PC-3 (cell line): ENCODE measurements around the gene INSM1. TPM values are rescaled to one million over a fixed set of nuclear protein-coding genes. Genes with fewer than 3 reads are reported as not detected.
A peak's percentile ranks its signal among the peaks of the same experiment; 100 is the strongest.

Source experiments
- ATAC-seq: fragments of 200-7000 bp; cut with Tn5 transposase; 2 replicates; pipeline ENCODE4 v1.9.1; 2020; ENCODE audit warnings: mild to moderate bottlenecking, moderate library complexity
- BruUV-seq: library from RNA; stranded (reverse); fragments of 400-500 nt; replicated peaks from 2 replicates; lab custom pipeline; 2021; lab: Mats Ljungman, UMichigan
- CTCF ChIA-PET: fragments of 300-600 bp; sonication (Branson Sonifier 250); formaldehyde crosslinking; loops from one replicate; lab custom pipeline; 2022; ENCODE audit warnings: antibody characterized with exemption; lab: Charles Lee
- POLR2A ChIA-PET: fragments of 300-600 bp; sonication (Branson Sonifier 250); formaldehyde crosslinking; loops from one replicate; lab custom pipeline; 2022; ENCODE audit warnings: antibody characterized with exemption; ENCODE audit not compliant: unreplicated experiment; lab: Charles Lee
- DNase-seq: peaks from one replicate; pipeline ENCODE4 v3.0.0-alpha.2; 2015
- H2AFZ ChIP-seq: fragments of 300-600 bp; sonication (generic); 2 replicates; pipeline ENCODE4 v1.6.0; 2016; ENCODE audit warnings: antibody characterized with exemption, low read length
- H3F3A ChIP-seq: fragments of 300-600 bp; sonication (generic); one replicate; pipeline ENCODE4 v1.6.0; 2017; ENCODE audit warnings: antibody characterized with exemption, low read length, control low read depth, mild to moderate bottlenecking; ENCODE audit not compliant: unreplicated experiment
- H3K27ac ChIP-seq: fragments of 300-600 bp; sonication (generic); 2 replicates; pipeline ENCODE4 v1.5.1; 2016; ENCODE audit warnings: mild to moderate bottlenecking, low read length
- H3K27me3 ChIP-seq: fragments of 300-600 bp; sonication (generic); 2 replicates; pipeline ENCODE4 v1.6.1; 2016; ENCODE audit warnings: low read length, mixed read lengths
- H3K36me3 ChIP-seq: fragments of 300-600 bp; sonication (generic); 2 replicates; pipeline ENCODE4 v1.6.1; 2016; ENCODE audit warnings: low read depth, mixed run types, low read length, mixed read lengths
- H3K4me1 ChIP-seq: fragments of 300-600 bp; sonication (generic); 2 replicates; pipeline ENCODE4 v1.5.1; 2016; ENCODE audit warnings: low read length; ENCODE audit not compliant: insufficient read depth
- H3K4me2 ChIP-seq: fragments of 300-600 bp; sonication (generic); 2 replicates; pipeline ENCODE4 v1.6.0; 2016; ENCODE audit warnings: low read length
- H3K4me3 ChIP-seq: fragments of 300-600 bp; sonication (generic); 2 replicates; pipeline ENCODE4 v1.5.1; 2016; ENCODE audit warnings: mild to moderate bottlenecking, low read length, mixed read lengths
- H3K79me2 ChIP-seq: fragments of 300-600 bp; sonication (generic); 2 replicates; pipeline ENCODE4 v1.6.1; 2017; ENCODE audit warnings: low read length, mixed read lengths
- H3K9ac ChIP-seq: fragments of 300-600 bp; sonication (generic); 2 replicates; pipeline ENCODE4 v1.6.0; 2016; ENCODE audit warnings: mild to moderate bottlenecking, low read length
- H3K9me2 ChIP-seq: fragments of 300-600 bp; sonication (generic); replicated peaks from 2 replicates; pipeline ENCODE4 v1.6.1; 2016; ENCODE audit warnings: mixed run types, low read length, mixed read lengths
- H3K9me3 ChIP-seq: fragments of 300-600 bp; sonication (generic); 2 replicates; pipeline ENCODE4 v1.6.1; 2016; ENCODE audit warnings: low read length, mixed read lengths
- H4K20me1 ChIP-seq: fragments of 300-600 bp; sonication (generic); 2 replicates; pipeline ENCODE4 v1.6.1; 2016; ENCODE audit warnings: low read length, mixed read lengths
- EZH2 ChIP-seq: fragments of 300-600 bp; sonication (generic); IDR thresholded peaks from one replicate; pipeline ENCODE4 v1.6.1; 2017; ENCODE audit warnings: antibody characterized with exemption, mild to moderate bottlenecking, low read length; ENCODE audit not compliant: unreplicated experiment
- EZH2phosphoT487 ChIP-seq: fragments of 300-600 bp; sonication (generic); IDR thresholded peaks from 2 replicates; pipeline ENCODE4 v1.6.1; 2018; ENCODE audit warnings: mild to moderate bottlenecking, antibody characterized with exemption, low read length, borderline replicate concordance
- intact Hi-C: fragments of 100-400 bp; cut with micrococcal nuclease; formaldehyde crosslinking; loops from 2 replicates; pipeline ENCODE4 v1.9.0; 2023
- total RNA-seq: library from RNA; depleted of rRNA; stranded (reverse); fragments of >200 nt; gene quantifications from 2 replicates; pipeline ENCODE4 v1.2.3, GENCODE V29; 2014
- TF ChIP-seq, protein P1 (sequence below): fragments of 300-600 bp; sonication (generic); conservative IDR thresholded peaks from 2 replicates; pipeline ENCODE4 v1.5.1; 2017; ENCODE audit warnings: antibody characterized with exemption, low read depth, mild to moderate bottlenecking, low read length

Gene INSM1
- total RNA-seq, 1 experiment from 2014 or later: 0.04 TPM

DNA sequence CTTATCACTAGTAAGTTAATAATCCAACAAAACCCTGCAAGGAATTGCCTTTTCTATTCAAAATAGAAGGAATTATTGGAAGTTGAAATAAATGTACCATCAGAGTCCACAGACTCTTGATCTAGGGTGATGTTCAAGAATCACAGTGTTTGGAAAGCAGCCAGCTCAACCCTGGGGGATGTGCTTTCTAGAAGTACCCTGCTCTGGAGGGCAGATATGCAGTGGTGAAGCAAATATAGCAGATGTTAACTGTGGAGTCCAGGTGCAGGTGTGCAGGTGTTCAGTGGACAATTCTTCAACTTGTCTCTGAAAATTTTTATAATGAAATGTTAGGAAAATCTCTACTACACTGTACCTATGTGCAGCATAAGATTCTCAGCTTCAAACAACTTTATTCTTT is 9.1 kb upstream of the INSM1 start:
- TF ChIP-seq, protein P1, sequence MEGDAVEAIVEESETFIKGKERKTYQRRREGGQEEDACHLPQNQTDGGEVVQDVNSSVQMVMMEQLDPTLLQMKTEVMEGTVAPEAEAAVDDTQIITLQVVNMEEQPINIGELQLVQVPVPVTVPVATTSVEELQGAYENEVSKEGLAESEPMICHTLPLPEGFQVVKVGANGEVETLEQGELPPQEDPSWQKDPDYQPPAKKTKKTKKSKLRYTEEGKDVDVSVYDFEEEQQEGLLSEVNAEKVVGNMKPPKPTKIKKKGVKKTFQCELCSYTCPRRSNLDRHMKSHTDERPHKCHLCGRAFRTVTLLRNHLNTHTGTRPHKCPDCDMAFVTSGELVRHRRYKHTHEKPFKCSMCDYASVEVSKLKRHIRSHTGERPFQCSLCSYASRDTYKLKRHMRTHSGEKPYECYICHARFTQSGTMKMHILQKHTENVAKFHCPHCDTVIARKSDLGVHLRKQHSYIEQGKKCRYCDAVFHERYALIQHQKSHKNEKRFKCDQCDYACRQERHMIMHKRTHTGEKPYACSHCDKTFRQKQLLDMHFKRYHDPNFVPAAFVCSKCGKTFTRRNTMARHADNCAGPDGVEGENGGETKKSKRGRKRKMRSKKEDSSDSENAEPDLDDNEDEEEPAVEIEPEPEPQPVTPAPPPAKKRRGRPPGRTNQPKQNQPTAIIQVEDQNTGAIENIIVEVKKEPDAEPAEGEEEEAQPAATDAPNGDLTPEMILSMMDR: no peak
- TF ChIP-seq EZH2phosphoT487 (no peak), EZH2 (no peak)
- no TSS peak for BruUV-seq
- Histone ChIP-seq H3K36me3 (no peaks in the 10 kb centered on the region), H2AFZ (no peak overlapping the region), H3K79me2 (no peaks in the 10 kb centered on the region), H3K9me3 (no peaks in the 10 kb centered on the region), H3K4me1 (peaks cover 5% of the 10 kb centered on the region; the same call in 1 of the 2 replicates), H3K4me2 (no peak overlapping the region), H3K27me3 (peaks cover 28% of the 10 kb centered on the region), H4K20me1 (no peaks in the 10 kb centered on the region), H3F3A (no peaks in the 10 kb centered on the region), H3K9ac (no peak overlapping the region), H3K4me3 (no peak overlapping the region), H3K9me2 (no peaks in the 10 kb centered on the region), H3K27ac (no peak overlapping the region)
- ChIA-PET POLR2A (no interaction called here), CTCF (interaction anchor here (0.9 to 1.7 kb wide), 2 partner anchors 10 to 235 kb away, joined by 4 to 10 read pairs; no protein-coding TSS in a partner anchor)
- DNase-seq (no peak), ATAC-seq (no peak)
- intact Hi-C loops: no loop called here

DNA sequence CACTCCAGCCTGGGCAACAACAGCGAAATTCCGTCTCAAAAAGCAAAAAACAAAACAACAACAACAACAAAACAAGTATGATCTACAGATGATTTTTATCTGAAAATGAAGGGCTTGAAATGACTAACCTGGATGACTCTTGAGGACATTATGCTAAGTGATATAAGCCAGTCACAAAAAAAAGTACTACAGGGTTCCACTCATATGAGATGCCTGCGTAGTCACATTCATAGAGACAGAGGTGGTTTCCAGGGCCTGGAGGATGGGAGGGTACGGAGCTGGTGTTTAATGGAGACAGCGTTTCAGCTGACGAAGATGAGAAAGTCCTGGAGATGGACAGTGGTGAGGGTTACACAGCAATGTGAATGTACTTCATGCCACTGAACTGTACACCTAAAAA is 8.3 kb upstream of the INSM1 start:
- DNase-seq (no peak), ATAC-seq (no peak)
- no peaks in the 10 kb centered on the region for H4K20me1 ChIP-seq
- no peak overlapping the region for H3K9ac ChIP-seq
- H3K36me3 ChIP-seq: no peaks in the 10 kb centered on the region
- H2AFZ ChIP-seq: no peak overlapping the region
- H3F3A ChIP-seq: no peaks in the 10 kb centered on the region
- no TSS peak for BruUV-seq
- H3K27me3 ChIP-seq: peaks cover 37% of the 10 kb centered on the region
- no peak overlapping the region for H3K4me2 ChIP-seq
- ChIA-PET POLR2A (no interaction called here), CTCF (interaction anchor here (0.6 to 1.7 kb wide), 2 partner anchors 48 to 235 kb away, joined by 3 to 10 read pairs; no protein-coding TSS in a partner anchor)
- no peak overlapping the region for H3K27ac ChIP-seq
- peaks cover 5% of the 10 kb centered on the region; the same call in 1 of the 2 replicates for H3K4me1 ChIP-seq
- TF ChIP-seq, protein P1: no peak
- TF ChIP-seq EZH2phosphoT487 (no peak), EZH2 (no peak)
- no peaks in the 10 kb centered on the region for H3K9me3 ChIP-seq
- H3K4me3 ChIP-seq: no peak overlapping the region
- no peaks in the 10 kb centered on the region for H3K9me2 ChIP-seq
- H3K79me2 ChIP-seq: no peaks in the 10 kb centered on the region
- intact Hi-C loops: loop anchor here (1.0 to 5.0 kb wide), 5 partner anchors 49 to 275 kb away; no protein-coding TSS in a partner anchor

DNA sequence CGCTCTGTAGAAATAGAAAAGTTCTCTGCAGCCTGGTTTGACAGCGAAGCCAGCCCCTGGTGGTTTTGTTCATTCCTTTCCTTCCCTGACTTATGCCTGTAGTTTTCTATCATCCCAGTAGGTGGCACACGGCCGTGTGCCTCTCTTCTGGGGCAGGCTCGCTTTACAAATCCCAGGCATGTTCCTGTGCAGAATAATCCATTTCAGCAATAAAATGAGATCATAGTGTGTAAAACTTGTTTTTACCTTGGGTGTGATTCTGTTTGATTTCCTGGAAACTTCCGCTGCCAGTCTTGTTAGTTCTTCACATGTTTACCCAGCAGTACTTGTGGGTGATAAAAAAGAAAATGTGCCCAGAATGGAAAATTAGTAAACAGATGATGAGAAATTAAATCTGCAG is 7.4 kb upstream of the INSM1 start:
- peaks cover 45% of the 10 kb centered on the region for H3K27me3 ChIP-seq
- no peak for TF ChIP-seq EZH2
- TF ChIP-seq, protein P1: peak; percentile 95

More for the DNA sequence above, 7.4 kb upstream of the INSM1 start:
- intact Hi-C loops: loop anchor here (1.0 to 5.0 kb wide), 5 partner anchors 48 to 276 kb away; no protein-coding TSS in a partner anchor
- Histone ChIP-seq H4K20me1 (no peaks in the 10 kb centered on the region), H3K36me3 (no peaks in the 10 kb centered on the region), H3K9me2 (no peaks in the 10 kb centered on the region), H3K9me3 (no peaks in the 10 kb centered on the region), H3K9ac (no peak overlapping the region), H2AFZ (peak overlapping the region; percentile 45; the same call in 1 of the 2 replicates), H3F3A (no peaks in the 10 kb centered on the region), H3K79me2 (no peaks in the 10 kb centered on the region), H3K27ac (no peak overlapping the region), H3K4me1 (peaks cover 5% of the 10 kb centered on the region; the same call in 1 of the 2 replicates), H3K4me2 (peak overlapping the region; percentile 55), H3K4me3 (no peak overlapping the region)
- ATAC-seq: peak; percentile 93
- ChIA-PET CTCF (no interaction called here), POLR2A (no interaction called here)
- peak; percentile 89 for DNase-seq
- BruUV-seq: no TSS peak
